Tongue (tissue), 2 donors: ENCODE data around the gene TMEM178B. TPM values are rescaled to one million over a fixed set of nuclear protein-coding genes. Genes with fewer than 3 reads are reported as not detected.

Experiments used
- DNase-seq: peaks from one replicate; pipeline ENCODE4 v3.0.0-alpha.2; 2015
- total RNA-seq: library from RNA; depleted of rRNA; stranded (reverse); fragments of >200 nt; gene quantifications from one replicate; pipeline ENCODE4 v1.2.3, GENCODE V29; 2014

Gene TMEM178B
- total RNA-seq, 1 donor from 2014 or later: 2.5 TPM

DNA sequence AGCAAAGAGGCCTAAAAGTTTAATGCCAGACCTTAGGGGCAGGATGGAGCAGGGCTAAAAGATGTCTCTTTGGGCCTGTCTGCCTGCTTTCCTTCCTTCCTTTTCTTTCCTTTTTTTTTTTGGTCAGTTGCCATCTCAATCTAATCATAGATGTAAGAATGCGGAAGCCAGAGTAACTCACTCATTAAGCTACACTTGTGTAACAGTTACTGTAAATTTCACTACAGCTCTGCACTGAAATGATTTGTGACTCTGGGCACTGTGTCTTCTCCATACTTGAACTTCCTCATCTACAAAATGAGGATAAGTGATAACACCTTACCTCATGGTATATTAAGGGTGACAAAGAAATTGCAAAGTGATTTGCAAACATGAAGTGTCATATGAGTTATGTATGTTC, 401.8 kb downstream of the TMEM178B start:
- no peak for DNase-seq

DNA sequence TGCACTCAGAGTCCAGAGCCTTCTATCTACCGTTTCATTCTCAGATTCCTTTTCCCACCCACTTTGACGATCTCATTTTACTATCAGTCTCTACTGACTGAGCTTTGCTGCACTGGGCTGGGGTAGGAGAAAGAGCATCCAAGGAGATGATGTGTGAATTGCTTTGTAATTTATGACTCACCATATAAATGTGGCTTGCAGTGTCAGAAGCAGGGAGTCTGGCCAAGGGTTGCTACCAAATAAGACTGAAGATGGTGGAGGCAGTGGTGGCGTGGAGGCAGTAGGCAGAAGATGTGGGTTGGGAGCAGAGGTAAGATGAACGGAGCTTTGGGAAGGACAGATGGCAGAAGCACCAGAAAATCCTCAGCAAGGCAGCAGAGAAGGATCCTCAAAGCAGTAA, 404.0 kb downstream of the TMEM178B start:
- DNase-seq: no peak

GRCh38 chr7:141478845-141479244, 405.0 kb downstream of the TMEM178B start:
- DNase-seq: no peak

- DNase-seq: no peak
Observed at GRCh38 chr7:141480953-141481352, 407.1 kb downstream of the TMEM178B start.

DNA sequence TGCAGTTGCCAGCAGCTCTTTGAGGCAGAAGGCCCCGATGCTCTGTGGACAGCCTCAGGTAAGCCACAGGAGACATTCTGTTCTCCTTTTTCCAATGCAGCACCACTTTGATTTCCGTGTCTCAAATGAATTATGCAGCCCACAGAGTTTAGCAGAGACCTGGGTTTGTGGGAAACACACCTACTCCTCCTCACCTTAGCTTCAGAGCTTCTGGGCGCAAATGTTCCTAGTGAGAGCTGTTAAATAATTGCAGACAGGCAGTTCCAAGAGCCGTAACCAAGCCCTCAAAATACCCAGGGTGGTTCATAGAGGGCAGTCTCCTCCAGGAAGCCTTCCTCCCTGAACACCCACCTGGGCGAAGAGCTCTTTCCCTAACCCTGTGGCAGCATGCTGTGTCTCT, 408.1 kb downstream of the TMEM178B start:
- DNase-seq: no peak

DNA sequence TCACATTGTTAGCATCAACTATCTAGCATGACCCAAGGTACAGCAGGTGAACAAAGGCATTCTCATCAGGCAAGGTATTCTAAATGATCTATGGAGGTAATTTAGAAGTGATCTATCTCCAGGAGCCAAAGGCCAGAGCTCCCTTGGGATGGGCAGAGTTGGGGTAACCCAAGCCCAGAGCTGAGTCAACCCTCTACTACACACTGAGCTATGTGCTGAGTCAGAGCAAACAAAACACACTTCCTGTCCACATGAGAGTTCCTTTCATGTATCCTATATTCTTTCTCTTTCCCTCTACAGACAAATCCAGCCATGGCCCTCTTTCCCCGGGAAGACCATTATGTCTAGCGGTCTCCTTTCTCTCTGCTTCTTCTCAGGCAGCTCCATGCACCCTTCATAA, 409.2 kb downstream of the TMEM178B start:
- DNase-seq: no peak

DNA sequence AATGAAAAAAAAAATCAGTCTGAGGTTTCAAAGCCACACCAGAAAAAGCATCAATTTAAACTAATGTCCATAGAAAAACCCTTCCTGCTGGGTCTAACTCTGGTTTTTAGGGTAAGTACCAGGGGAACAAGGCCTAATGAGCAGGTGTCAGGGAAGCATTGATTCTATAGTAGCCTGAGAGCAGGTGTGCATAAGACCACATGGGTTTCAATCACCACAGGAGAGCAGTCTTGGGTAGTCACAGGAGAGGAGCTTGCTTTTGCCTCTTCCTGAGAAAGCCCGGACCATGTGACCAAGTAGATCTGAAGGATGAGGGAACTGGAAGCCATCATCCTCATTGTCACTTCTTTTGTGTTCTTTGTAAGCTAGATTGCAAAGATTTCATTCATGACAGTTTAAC, 411.0 kb downstream of the TMEM178B start:
- DNase-seq: no peak

DNA sequence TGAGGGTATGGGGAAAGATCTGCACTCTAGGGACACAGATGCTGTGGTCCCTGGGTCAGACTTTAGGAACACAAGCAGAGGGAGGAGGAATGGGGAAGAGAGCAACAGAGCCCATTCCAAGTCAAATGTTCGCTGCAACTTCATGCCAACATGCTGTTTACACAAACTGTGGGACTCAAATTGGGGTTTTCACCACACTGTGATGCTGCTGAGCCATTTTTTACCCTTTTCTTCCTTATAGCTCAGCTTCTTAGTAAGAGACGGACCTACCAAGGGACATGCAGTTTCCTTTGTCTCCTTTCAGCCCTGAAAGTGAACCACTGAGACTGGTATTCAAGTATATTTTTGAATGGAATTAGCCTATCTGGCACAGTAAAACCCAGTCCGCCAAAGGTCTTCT, 413.1 kb downstream of the TMEM178B start:
- DNase-seq: no peak

GRCh38 chr7:141490474-141490873, 416.6 kb downstream of the TMEM178B start:
- DNase-seq: no peak

DNA sequence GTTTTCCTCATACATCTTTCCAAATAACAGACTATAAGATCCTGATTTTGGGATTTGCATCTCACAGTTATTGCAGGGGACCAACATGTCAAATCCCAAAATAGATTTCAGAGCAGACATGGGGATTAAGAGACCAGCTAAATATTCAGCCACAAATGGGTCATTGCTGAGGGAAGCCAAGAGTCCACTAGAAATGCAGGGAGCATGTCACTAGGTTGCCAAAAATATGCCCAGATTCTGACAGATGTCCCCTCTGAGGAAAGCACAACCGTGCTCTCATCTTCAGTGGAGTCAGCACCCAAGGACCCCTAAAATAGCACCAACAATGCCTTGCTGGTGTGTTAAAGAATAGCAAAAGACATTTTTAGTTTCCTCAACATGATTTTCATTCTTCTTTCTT, 421.2 kb downstream of the TMEM178B start:
- peak; percentile 31 for DNase-seq

DNA sequence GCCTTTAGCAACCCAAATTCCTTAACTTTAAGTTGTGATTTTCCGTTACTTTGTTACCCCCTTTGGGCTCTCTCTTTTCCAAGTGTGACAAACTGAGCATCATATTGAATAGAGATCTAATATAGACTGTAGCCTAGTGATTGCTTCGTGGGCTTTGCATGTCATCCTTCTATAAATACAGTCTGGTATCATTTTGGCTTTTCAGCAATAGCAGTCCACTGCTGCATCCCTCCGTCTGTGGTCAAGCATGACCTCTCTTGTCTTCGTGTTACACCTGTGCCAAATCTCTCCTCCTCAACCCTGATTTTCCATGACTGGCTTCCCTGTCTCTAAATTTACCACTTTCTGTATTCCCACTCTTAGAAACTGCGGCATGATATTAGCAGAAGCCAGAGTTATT, 423.5 kb downstream of the TMEM178B start:
- DNase-seq: no peak

GRCh38 chr7:141500608-141501007, 426.7 kb downstream of the TMEM178B start:
- DNase-seq: no peak

DNA sequence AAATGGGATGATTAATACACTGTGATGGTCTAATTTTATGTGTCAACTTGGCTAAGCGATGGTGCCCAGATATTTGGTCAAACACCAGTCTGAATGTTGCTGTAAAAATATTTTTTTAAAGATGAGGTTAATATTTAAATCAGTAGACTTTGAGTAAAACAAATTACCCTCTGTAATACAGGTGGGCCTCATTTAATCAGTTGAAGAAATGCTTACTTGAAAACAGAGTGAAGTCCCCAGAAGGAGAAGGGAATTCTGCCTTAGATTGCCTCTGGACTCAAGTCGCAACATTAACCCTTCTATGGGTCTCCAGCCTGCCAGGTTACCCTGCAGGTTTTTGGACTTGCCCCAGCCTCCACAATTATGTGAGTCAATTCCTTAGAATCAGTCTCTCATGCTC, 427.6 kb downstream of the TMEM178B start:
- DNase-seq: no peak

DNA sequence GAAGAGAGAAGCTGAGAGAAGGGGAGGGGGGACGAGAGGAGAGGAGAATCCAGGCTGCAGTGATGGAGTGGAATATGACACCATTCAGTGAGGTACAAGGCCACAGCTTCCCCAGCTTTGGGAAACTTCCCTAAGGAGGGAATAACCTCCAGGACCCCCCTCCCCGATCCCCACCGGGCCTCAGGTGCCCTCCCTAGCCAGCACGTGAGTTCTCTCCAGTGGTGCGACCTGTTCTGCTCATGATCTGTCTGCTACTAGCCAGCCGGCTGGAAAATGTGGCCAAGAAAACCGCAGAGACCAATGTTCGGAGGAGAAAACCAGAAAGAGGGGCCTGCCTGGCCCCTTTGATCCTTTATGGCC, 437.4 kb downstream of the TMEM178B start:
- no peak for DNase-seq

GRCh38 chr7:141511676-141512396, 438.0 kb downstream of the TMEM178B start:
- DNase-seq: peak; percentile 15

- DNase-seq: no peak
Observed at GRCh38 chr7:141512597-141512996, 438.7 kb downstream of the TMEM178B start.

DNA sequence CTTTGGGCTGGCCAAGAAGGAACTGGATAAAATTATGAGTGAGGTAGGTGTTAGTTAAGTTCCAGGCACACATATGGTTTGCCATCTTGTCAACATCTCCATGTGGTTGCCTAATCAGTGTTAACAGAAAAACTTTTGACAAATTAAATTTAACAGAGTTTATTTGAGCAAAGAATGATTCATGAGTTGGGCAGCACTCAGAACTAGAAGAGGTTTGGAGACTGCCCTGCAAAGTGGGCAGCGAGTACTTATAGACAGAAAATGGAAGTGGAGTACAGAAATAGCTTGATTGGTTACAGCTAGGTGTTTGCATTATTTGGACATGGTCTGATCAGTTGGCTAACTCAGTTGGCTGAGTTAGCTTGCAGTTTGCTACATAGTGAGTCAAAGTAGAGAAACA, 439.9 kb downstream of the TMEM178B start:
- no peak for DNase-seq

DNA sequence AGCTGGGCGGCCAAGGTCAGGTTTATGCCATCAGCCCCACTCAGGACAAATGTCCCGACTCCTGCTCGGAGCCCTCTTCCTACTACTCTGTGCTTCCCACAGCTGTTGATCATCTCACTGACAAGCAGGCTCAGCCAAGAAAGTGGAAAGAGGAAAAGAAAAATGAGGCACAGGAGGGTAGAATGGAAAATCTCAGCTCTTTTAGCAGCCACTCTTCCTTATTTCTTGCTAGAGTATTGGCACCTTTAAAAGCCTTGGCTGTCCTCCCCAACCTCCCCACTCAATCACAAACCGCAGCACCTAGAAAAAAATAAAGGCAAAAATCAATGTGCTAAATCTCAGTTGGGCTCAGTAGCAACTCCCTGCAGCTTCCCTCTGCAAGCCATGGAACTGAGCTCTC, 442.1 kb downstream of the TMEM178B start:
- peak; percentile 10 for DNase-seq

DNA sequence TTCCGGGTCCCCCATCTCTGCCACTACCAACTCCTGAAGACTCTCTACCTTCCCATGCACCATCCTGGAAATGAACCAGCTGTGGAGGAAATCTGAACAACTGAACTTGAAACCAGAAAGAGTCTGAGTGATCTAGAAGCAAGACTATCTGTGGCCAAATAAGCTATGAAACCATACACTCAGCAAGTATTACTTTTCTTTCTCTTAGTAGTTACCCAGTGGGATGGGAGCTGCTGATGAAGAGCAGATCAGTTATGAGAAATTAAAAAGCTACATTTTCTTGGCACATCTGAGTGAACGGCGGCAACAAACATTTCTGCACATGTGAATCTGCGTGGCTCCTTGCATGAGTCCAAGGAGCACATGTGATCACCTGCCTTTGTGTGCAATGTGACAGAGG, 445.8 kb downstream of the TMEM178B start:
- DNase-seq: no peak

DNA sequence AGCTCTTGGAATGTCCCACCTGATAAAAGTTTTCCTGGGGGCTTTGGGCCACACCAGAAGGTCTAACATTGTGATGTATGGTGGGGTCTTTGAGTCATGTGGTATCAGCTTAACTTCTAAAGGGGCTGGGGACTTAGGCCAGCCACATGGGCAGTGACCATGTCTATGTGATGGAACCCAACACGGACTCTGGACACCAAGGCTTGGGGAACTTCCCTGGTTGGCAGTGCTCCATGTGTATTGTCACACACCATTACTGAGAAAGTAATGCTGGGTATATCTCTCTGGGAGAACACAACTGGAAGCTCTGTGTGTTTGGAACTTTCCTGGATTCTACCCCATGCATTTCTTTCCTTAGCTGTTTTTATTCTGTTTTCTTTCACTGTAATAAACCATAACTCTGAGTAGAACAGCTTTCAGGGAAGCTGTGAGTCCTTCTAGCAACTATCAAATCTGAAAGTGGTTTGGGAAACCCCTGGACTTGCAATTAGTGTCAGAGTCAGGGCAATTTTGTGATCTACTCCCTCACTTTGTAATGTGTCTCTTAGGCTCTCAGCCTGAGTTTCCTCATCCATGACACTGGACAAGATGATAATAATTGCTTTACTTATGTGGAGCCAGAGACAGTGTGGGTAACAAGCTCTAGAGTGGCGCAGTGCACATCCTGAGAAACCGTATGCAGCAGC, 448.9 kb downstream of the TMEM178B start:
- no peak for DNase-seq

DNA sequence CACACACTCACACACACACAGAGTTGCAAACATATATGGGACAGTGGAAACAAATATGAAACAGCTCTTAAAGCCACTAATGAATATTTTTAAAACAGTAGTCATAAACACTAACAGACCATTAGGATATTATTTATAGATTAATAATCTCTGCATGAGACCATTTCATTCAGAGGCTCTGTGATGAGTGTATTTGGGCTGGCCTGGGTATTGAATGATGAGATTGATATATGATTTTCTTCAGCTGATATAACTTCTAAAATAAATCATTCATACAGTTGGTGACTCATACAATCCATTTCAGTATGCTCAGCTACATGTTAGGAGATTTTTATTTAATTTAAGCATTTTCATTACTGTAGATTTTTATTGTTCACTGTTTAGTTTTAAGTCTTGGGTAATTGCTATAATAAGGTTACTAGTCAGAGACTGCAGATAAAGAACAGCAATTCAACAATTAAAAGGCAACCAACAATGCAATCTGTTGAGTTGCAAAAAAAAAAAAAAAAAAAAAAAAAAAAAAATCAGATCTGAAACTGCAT, 452.2 kb downstream of the TMEM178B start:
- DNase-seq: no peak

- DNase-seq: no peak
Observed at GRCh38 chr7:141527076-141527475, 453.2 kb downstream of the TMEM178B start.

- no peak for DNase-seq
Observed at GRCh38 chr7:141528399-141528798, 454.5 kb downstream of the TMEM178B start.
